Suprapubic skin (tissue), 4 donors: ENCODE measurements around the gene LGALS1. TPM values are rescaled to one million over a fixed set of nuclear protein-coding genes. Genes with fewer than 3 reads are reported as not detected.
"Not testable (repeated sequence)": the region's sequence is repeated elsewhere in the genome, so short reads cannot be mapped to it uniquely, and the experiment has no call there.

Source experiments
- DNase-seq, 2 donors: peaks; one replicate each; pipeline ENCODE4 v3.0.0-alpha.2; 2019; ENCODE audit warnings: low spot score in 2 of 2
- H3K27ac ChIP-seq: fragments of 200-600 bp; sonication (generic); one replicate; pipeline ENCODE4 v1.5.1; 2019
- H3K27me3 ChIP-seq: fragments of 200-600 bp; sonication (generic); one replicate; pipeline ENCODE4 v1.5.1; 2019
- H3K36me3 ChIP-seq: fragments of 200-600 bp; sonication (generic); one replicate; pipeline ENCODE4 v1.5.1; 2019
- H3K4me1 ChIP-seq: fragments of 200-600 bp; sonication (generic); one replicate; pipeline ENCODE4 v1.5.1; 2019
- H3K4me3 ChIP-seq: fragments of 200-600 bp; sonication (generic); one replicate; pipeline ENCODE4 v1.5.1; 2019; ENCODE audit warnings: mild to moderate bottlenecking
- H3K9me3 ChIP-seq: fragments of 200-600 bp; sonication (generic); one replicate; pipeline ENCODE4 v1.5.1; 2019
- CTCF ChIP-seq, 2 donors: fragments of 200-600 bp in 1 of 2; fragments of 450-650 bp in 1 of 2; sonication (generic) in 1 of 2; IDR thresholded peaks; one replicate each; pipeline ENCODE4 v1.5.1; 2016 to 2019; ENCODE audit warnings: antibody characterized with exemption in 2 of 2, mild to moderate bottlenecking in 1 of 2, moderate library complexity in 1 of 2
- EP300 ChIP-seq: sonication (generic); formaldehyde crosslinking; IDR thresholded peaks from one replicate; pipeline ENCODE4 v1.6.1; 2017; ENCODE audit warnings: antibody characterized with exemption
- POLR2A ChIP-seq, 2 donors: fragments of 450-650 bp; IDR thresholded peaks; one replicate each; pipeline ENCODE4 v1.6.1; 2017; ENCODE audit warnings: antibody characterized with exemption in 2 of 2, mild to moderate bottlenecking in 2 of 2, moderate library complexity in 2 of 2
- POLR2AphosphoS5 ChIP-seq, 3 donors: sonication (generic); formaldehyde crosslinking; IDR thresholded peaks; one replicate each; pipeline ENCODE4 v1.6.1; 2017; ENCODE audit warnings: antibody characterized with exemption in 3 of 3
- WGBS: methylation state at CpG from one replicate; pipeline ENCODE4 v1.1.5; 2018; 5-methylcytosine and 5-hydroxymethylcytosine counted together
- total RNA-seq, 4 donors: library from RNA; depleted of rRNA; stranded (reverse); fragments of >200 nt; gene quantifications; one replicate each; pipeline ENCODE4 v1.1.0, GENCODE V29; 2016

LGALS1 gene
- total RNA-seq, 4 donors from 2014 or later = 138 to 277 (median 207) TPM

DNA sequence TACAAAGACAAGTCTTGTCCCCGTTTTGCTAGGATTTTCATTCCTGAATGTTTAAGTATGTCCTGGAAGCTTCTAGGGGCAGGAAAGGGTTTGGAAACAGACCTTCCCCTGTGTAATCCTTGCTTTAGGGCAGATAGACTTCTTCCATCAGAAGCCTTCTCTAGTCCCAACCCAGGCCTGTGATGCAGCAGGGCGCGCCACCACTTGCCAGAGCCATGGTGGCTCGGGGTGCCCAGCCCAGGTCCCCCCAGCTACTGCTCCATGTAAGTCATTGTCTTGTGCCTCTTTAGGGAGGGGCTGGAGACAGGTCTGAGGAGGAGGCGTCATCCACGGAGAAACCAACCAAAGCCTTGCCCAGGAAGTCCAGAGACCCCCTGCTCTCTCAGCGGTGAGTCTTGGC is 15.0 kb downstream of the LGALS1 start:
- no peaks in the 10 kb centered on the region for H3K27me3 ChIP-seq
- peaks cover 33% of the 10 kb centered on the region for H3K4me1 ChIP-seq
- H3K4me3 ChIP-seq = no peak overlapping the region
- WGBS = 43% methylated on average over 6 of the region's 7 CpGs
- TF ChIP-seq POLR2AphosphoS5 (IDR thresholded peaks at IDR 0.05) (no peak), EP300 (no peak), CTCF (IDR thresholded peaks at IDR 0.05) (no peak), POLR2A (IDR thresholded peaks at IDR 0.05) (no peak)
- H3K27ac ChIP-seq = no peak overlapping the region
- peaks cover 53% of the 10 kb centered on the region for H3K36me3 ChIP-seq
- H3K9me3 ChIP-seq = no peaks in the 10 kb centered on the region
- DNase-seq = no peak

GRCh38 chr22:37690901-37691504 is 15.6 kb downstream of the LGALS1 start:
- 65% methylated on average over 16 of the region's 18 CpGs for WGBS

DNA sequence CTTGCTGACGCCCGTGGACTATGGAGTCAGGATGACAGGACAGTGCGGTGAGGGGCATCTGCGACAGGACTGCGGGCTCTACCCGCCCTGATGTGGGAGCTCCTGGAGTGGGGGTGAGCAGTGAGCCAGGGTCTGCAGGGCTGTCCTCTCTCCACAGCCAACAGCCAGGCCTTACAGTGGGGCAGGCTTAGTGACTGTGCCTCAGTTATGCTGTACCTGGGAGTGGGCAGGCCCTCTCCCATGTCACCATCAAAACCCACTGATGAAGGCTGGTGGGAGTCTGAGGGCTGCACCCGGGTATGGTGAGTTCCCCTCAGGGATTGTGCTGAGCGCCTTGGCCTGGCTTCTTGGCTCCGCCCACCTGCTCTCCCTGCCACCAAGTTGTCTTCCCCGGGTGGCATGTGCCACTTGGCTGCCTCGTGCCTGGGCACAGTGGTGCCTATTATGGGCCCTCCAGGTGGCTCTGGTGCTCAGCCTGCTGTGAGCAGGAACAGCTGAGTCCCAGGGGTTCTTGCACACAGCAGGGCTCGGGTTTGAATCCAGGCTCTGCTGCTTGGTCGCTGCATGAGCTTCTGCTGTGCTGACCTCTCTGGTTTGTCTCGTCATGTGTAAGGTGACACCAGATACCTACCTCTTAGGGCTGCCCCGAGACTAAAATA is 17.3 kb downstream of the LGALS1 start:
- Histone ChIP-seq H3K36me3 (peaks cover 53% of the 10 kb centered on the region), H3K27ac (no peak overlapping the region), H3K4me1 (peaks cover 31% of the 10 kb centered on the region), H3K4me3 (no peak overlapping the region), H3K27me3 (no peaks in the 10 kb centered on the region), H3K9me3 (no peaks in the 10 kb centered on the region)
- TF ChIP-seq EP300 = no peak
- TF ChIP-seq POLR2A (IDR thresholded peaks at IDR 0.05) = no peak
- 92% methylated on average over 12 of the region's 15 CpGs for WGBS
- no peak for DNase-seq

More at GRCh38 chr22:37690901-37691504, 15.6 kb downstream of the LGALS1 start:
- H3K27me3 ChIP-seq = no peaks in the 10 kb centered on the region
- no peak for DNase-seq
- H3K9me3 ChIP-seq = no peaks in the 10 kb centered on the region
- H3K27ac ChIP-seq = no peak overlapping the region
- TF ChIP-seq POLR2A (IDR thresholded peaks at IDR 0.05) (no peak), EP300 (no peak), POLR2AphosphoS5 (IDR thresholded peaks at IDR 0.05) (no peak)
- H3K4me1 ChIP-seq = peaks cover 31% of the 10 kb centered on the region
- peaks cover 53% of the 10 kb centered on the region for H3K36me3 ChIP-seq
- no peak overlapping the region for H3K4me3 ChIP-seq

DNA sequence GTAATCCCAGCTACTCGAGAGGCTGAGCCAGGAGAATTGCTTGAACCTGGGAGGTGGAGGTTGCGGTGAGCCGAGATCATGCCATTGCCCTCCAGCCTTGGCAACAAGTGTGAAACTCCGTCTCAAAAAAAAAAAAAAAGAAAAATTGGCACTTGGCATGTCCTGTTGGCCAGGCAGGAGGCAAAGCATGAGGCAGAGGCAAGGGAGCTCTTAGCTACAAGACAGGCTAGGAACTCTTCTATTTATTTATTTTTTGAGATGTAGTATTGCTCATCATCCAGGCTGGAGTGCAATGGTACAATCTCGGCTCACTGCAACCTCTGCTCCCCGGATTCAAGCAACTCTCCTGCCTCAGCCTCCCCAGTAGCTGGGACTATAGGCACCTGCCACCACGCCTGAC is 18.7 kb downstream of the LGALS1 start:
- Histone ChIP-seq H3K36me3 (peaks cover 45% of the 10 kb centered on the region), H3K4me1 (peaks cover 29% of the 10 kb centered on the region)

DNA sequence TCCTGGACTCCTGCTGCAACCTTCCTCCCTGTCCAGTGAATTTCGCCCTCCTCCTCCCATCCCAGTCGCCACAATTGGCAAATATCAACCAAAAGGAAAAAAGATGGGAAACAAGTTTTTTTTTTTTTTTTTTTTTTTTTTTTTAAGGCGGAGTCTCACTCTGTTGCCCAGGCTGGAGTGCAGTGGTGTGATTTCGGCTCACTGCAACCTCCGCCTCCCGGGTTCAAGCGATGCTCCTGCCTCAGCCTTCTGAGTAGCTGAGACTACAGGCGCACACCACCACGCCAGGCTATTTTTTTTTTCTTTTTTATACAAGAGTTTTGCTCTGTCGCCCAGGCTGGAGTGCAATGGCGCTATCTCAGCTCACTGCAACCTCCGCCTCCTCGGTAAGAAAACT is 20.8 kb downstream of the LGALS1 start:
- not testable (repeated sequence) for H3K9me3 ChIP-seq, H3K27ac ChIP-seq, H3K27me3 ChIP-seq, DNase-seq
- Histone ChIP-seq H3K36me3 (peaks cover 33% of the 10 kb centered on the region), H3K4me3 (peak overlapping the region; percentile 39), H3K4me1 (peaks cover 19% of the 10 kb centered on the region)
- WGBS = 31% methylated on average over 13 of the region's 13 CpGs

More for the DNA sequence above, 18.7 kb downstream of the LGALS1 start:
- WGBS = 66% methylated on average over 7 of the region's 7 CpGs
- H3K4me3 ChIP-seq, H3K27me3 ChIP-seq, H3K9me3 ChIP-seq, H3K27ac ChIP-seq, DNase-seq: not testable (repeated sequence)

- H3K27me3 ChIP-seq = no peaks in the 10 kb centered on the region
- H3K4me3 ChIP-seq = peak within 1 kb of the TSS; percentile 39
- peaks cover 27% of the 10 kb centered on the region for H3K36me3 ChIP-seq
- peak in 1 of 3 donors; percentile 3 for TF ChIP-seq POLR2AphosphoS5 (IDR thresholded peaks at IDR 0.05)
- TF ChIP-seq POLR2A (IDR thresholded peaks at IDR 0.05) = no peak
- TF ChIP-seq EP300 = no peak
- TF ChIP-seq CTCF (IDR thresholded peaks at IDR 0.05) = peak in 1 of 2 donors; percentile 31
- H3K27ac ChIP-seq = no peak within 1 kb of the TSS
- WGBS = 36% methylated on average over 23 of the region's 39 CpGs
- H3K4me1 ChIP-seq = peaks cover 17% of the 10 kb centered on the region
- H3K9me3 ChIP-seq = no peaks in the 10 kb centered on the region
- DNase-seq = peak; percentile 96 to 97
Observed at GRCh38 chr22:37696657-37697537, 21.5 kb downstream of the LGALS1 start, which contains the start of gene TRIOBP. Gene TRIOBP, plus strand, starts transcription at chr22:37697048. Its CDS starts 4,318 bp downstream, at chr22:37701366.

DNA sequence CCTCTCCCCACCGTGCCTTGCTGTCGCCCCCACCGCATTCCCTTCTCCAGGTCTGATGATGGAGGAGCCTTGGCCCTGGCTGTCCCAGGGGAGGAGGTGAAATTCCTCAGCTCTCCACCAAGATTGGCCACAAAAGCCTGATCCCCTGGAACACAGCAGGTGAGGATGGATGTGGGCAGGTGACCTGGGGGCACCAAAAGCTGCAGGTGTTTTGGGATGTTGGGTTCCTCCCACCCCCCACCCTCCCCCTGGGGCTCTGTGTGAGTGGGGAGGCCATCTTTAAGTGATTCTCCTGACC is 22.1 kb downstream of the LGALS1 start:
- no peaks in the 10 kb centered on the region for H3K27me3 ChIP-seq
- H3K9me3 ChIP-seq = no peaks in the 10 kb centered on the region
- no peak for DNase-seq
- no peak overlapping the region for H3K27ac ChIP-seq
- peaks cover 22% of the 10 kb centered on the region for H3K36me3 ChIP-seq
- no peak overlapping the region for H3K4me3 ChIP-seq
- H3K4me1 ChIP-seq = peaks cover 17% of the 10 kb centered on the region
- TF ChIP-seq CTCF (IDR thresholded peaks at IDR 0.05) (no peak), POLR2A (IDR thresholded peaks at IDR 0.05) (no peak), EP300 (no peak), POLR2AphosphoS5 (IDR thresholded peaks at IDR 0.05) (no peak)
- WGBS = 33% methylated on average over 2 of the region's 3 CpGs
